Liver (tissue), 3 donors: ENCODE data around the gene LRGUK.

Experiments
- CTCF ChIP-seq: fragments of 150-350 bp; IDR thresholded peaks from 2 replicates; pipeline ENCODE4 v1.5.1; 2017; ENCODE audit warnings: improper control_type of control experiment, low read depth, low read length; ENCODE audit not compliant: missing input control
- FOXA1 ChIP-seq: IDR thresholded peaks from 2 replicates; pipeline ENCODE4 v1.6.1; 2016; ENCODE audit warnings: antibody characterized with exemption
- JUND ChIP-seq, 2 donors: IDR thresholded peaks; 2 replicates each; pipeline ENCODE4 v1.6.1; 2016; ENCODE audit warnings: antibody characterized with exemption in 2 of 2
- MAX ChIP-seq: IDR thresholded peaks from 2 replicates; pipeline ENCODE4 v1.6.1; 2016; ENCODE audit warnings: antibody characterized with exemption
- RAD21 ChIP-seq, 2 donors: IDR thresholded peaks; 2 replicates each; pipeline ENCODE4 v1.6.1; 2016; ENCODE audit warnings: antibody characterized with exemption in 2 of 2, mild to moderate bottlenecking in 2 of 2
- REST ChIP-seq: IDR thresholded peaks from 2 replicates; pipeline ENCODE4 v1.6.1; 2016; ENCODE audit warnings: antibody characterized with exemption, mild to moderate bottlenecking
- RXRA ChIP-seq, 2 donors: IDR thresholded peaks; 2 replicates each; pipeline ENCODE4 v1.6.1; 2017 to 2018; ENCODE audit warnings: antibody characterized with exemption in 2 of 2, mild to moderate bottlenecking in 1 of 2
- SP1 ChIP-seq: IDR thresholded peaks from 2 replicates; pipeline ENCODE4 v1.6.1; 2018; ENCODE audit warnings: antibody characterized with exemption, mild to moderate bottlenecking
- TAF1 ChIP-seq: conservative IDR thresholded peaks from 2 replicates; pipeline ENCODE4 v1.6.1; 2016; ENCODE audit warnings: antibody characterized with exemption, mild to moderate bottlenecking
- YY1 ChIP-seq: IDR thresholded peaks from 2 replicates; pipeline ENCODE4 v1.6.1; 2016; ENCODE audit warnings: antibody characterized with exemption, mild to moderate bottlenecking
- ZBTB33 ChIP-seq: IDR thresholded peaks from 2 replicates; pipeline ENCODE4 v1.6.1; 2016; ENCODE audit warnings: antibody characterized with exemption
- donor health status: healthy.
- donor health status: healthy.

- TF ChIP-seq CTCF: no peak
- peak in 1 of 2 donors; percentile 10 for TF ChIP-seq RAD21 (IDR thresholded peaks at IDR 0.05)
- no peak for TF ChIP-seq REST
- TF ChIP-seq ZBTB33: no peak
- no peak for TF ChIP-seq MAX
- no peak for TF ChIP-seq YY1
- no peak for TF ChIP-seq FOXA1
- TF ChIP-seq SP1: no peak
- TF ChIP-seq TAF1: no peak
- no peak for TF ChIP-seq JUND (IDR thresholded peaks at IDR 0.05)
- TF ChIP-seq RXRA (IDR thresholded peaks at IDR 0.05): no peak
These were observed 26.5 kb downstream of the LRGUK start for GRCh38 chr7:134153493-134154136.
